Liver (tissue), 9 donors: Measurements from ENCODE around the gene SRSF4. TPM values are rescaled to one million over a fixed set of nuclear protein-coding genes. Genes with fewer than 3 reads are reported as not detected.

Source experiments
- DNase-seq: peaks from one replicate; pipeline ENCODE4 v3.0.0-alpha.2; 2017; ENCODE audit warnings: low spot score
- H3K27ac ChIP-seq, 2 donors: one replicate each; pipeline ENCODE4 v1.7.0; 2013; ENCODE audit warnings: inconsistent platforms in 2 of 2, low read length in 2 of 2, control low read depth in 1 of 2, low read depth in 1 of 2, mild to moderate bottlenecking in 1 of 2
- H3K27me3 ChIP-seq, 4 donors: one replicate each; pipeline versions ENCODE4 v1.6.1 to v1.7.0; 2013; ENCODE audit warnings: low read length in 3 of 4, inconsistent platforms in 1 of 4, mild to moderate bottlenecking in 1 of 4, moderate library complexity in 1 of 4; ENCODE audit not compliant: control insufficient read depth in 4 of 4, insufficient read depth in 4 of 4
- H3K36me3 ChIP-seq, 4 donors: one replicate each; pipeline versions ENCODE4 v1.6.1 to v1.7.0; 2013; ENCODE audit warnings: low read length in 3 of 4, mild to moderate bottlenecking in 3 of 4, low read depth in 1 of 4, moderate library complexity in 1 of 4; ENCODE audit not compliant: control insufficient read depth in 4 of 4, insufficient read depth in 3 of 4
- H3K4me1 ChIP-seq, 4 donors: one replicate each; pipeline versions ENCODE4 v1.6.1 to v1.7.0; 2013; ENCODE audit warnings: low read length in 3 of 4, mild to moderate bottlenecking in 3 of 4, moderate library complexity in 1 of 4; ENCODE audit not compliant: control insufficient read depth in 4 of 4, insufficient read depth in 4 of 4
- H3K4me3 ChIP-seq, 3 donors: one replicate each; pipeline versions ENCODE4 v1.6.1 to v1.7.0; 2013; ENCODE audit warnings: low read length in 3 of 3, control low read depth in 1 of 3, low read depth in 1 of 3, mild to moderate bottlenecking in 1 of 3
- H3K9ac ChIP-seq, 2 donors: one replicate each; pipeline ENCODE4 v1.7.0; 2013; ENCODE audit warnings: low read length in 2 of 2, mild to moderate bottlenecking in 2 of 2, moderate library complexity in 2 of 2, control low read depth in 1 of 2, low read depth in 1 of 2
- H3K9me3 ChIP-seq, 4 donors: one replicate each; pipeline versions ENCODE4 v1.6.1 to v1.7.0; 2013; ENCODE audit warnings: low read length in 3 of 4; ENCODE audit not compliant: control insufficient read depth in 4 of 4
- ATF3 ChIP-seq: IDR thresholded peaks from 2 replicates; pipeline ENCODE4 v1.6.1; 2016; ENCODE audit warnings: antibody characterized with exemption
- EGR1 ChIP-seq, 2 donors: IDR thresholded peaks; 2 replicates each; pipeline ENCODE4 v1.6.1; 2016 to 2018; ENCODE audit warnings: antibody characterized with exemption in 2 of 2, low read depth in 2 of 2
- FOXA1 ChIP-seq: IDR thresholded peaks from 2 replicates; pipeline ENCODE4 v1.6.1; 2016; ENCODE audit warnings: antibody characterized with exemption
- FOXA2 ChIP-seq: IDR thresholded peaks from 2 replicates; pipeline ENCODE4 v1.6.1; 2016; ENCODE audit warnings: antibody characterized with exemption
- GABPA ChIP-seq, 2 donors: IDR thresholded peaks in 1 of 2; conservative IDR thresholded peaks in 1 of 2; 2 replicates each; pipeline ENCODE4 v1.6.1; 2016; ENCODE audit warnings: antibody characterized with exemption in 2 of 2, mild to moderate bottlenecking in 1 of 2, moderate library complexity in 1 of 2
- HNF4A ChIP-seq, 2 donors: conservative IDR thresholded peaks; 2 replicates each; pipeline ENCODE4 v1.6.1; 2016; ENCODE audit warnings: antibody characterized with exemption in 2 of 2, mild to moderate bottlenecking in 2 of 2
- HNF4G ChIP-seq: IDR thresholded peaks from 2 replicates; pipeline ENCODE4 v1.6.1; 2016; ENCODE audit warnings: antibody characterized with exemption
- JUND ChIP-seq, 2 donors: IDR thresholded peaks; 2 replicates each; pipeline ENCODE4 v1.6.1; 2016; ENCODE audit warnings: antibody characterized with exemption in 2 of 2
- MAX ChIP-seq: IDR thresholded peaks from 2 replicates; pipeline ENCODE4 v1.6.1; 2016; ENCODE audit warnings: antibody characterized with exemption
- NR2F2 ChIP-seq: IDR thresholded peaks from 2 replicates; pipeline ENCODE4 v1.6.1; 2016; ENCODE audit warnings: antibody characterized with exemption
- RAD21 ChIP-seq, 2 donors: IDR thresholded peaks; 2 replicates each; pipeline ENCODE4 v1.6.1; 2016; ENCODE audit warnings: antibody characterized with exemption in 2 of 2, mild to moderate bottlenecking in 2 of 2
- RXRA ChIP-seq, 2 donors: IDR thresholded peaks; 2 replicates each; pipeline ENCODE4 v1.6.1; 2017 to 2018; ENCODE audit warnings: antibody characterized with exemption in 2 of 2, mild to moderate bottlenecking in 1 of 2
- SP1 ChIP-seq: IDR thresholded peaks from 2 replicates; pipeline ENCODE4 v1.6.1; 2018; ENCODE audit warnings: antibody characterized with exemption, mild to moderate bottlenecking
- TAF1 ChIP-seq: conservative IDR thresholded peaks from 2 replicates; pipeline ENCODE4 v1.6.1; 2016; ENCODE audit warnings: antibody characterized with exemption, mild to moderate bottlenecking
- YY1 ChIP-seq: IDR thresholded peaks from 2 replicates; pipeline ENCODE4 v1.6.1; 2016; ENCODE audit warnings: antibody characterized with exemption, mild to moderate bottlenecking
- WGBS: extraction: QIAGEN DNeasy Blood & Tissue Kit; methylation state at CpG from one replicate; pipeline ENCODE4 v1.1.7; 2013; 5-methylcytosine and 5-hydroxymethylcytosine counted together
- polyA plus RNA-seq, 2 donors: library from polyadenylated mRNA; stranded (reverse) in 1 of 2; unstranded in 1 of 2; fragments of 200-250 nt in 1 of 2; fragments of >200 nt in 1 of 2; fragmentation: Nextera tagmentation in 1 of 2; extraction: Ambion mirVana in 1 of 2; gene quantifications; one replicate each; pipeline versions ENCODE4 v1.2.1 to v1.2.3, GENCODE V29; 2013 to 2015
- total RNA-seq, 2 donors: library from RNA; depleted of rRNA; stranded (reverse); fragments of >200 nt; gene quantifications; one replicate each; pipeline ENCODE4 v1.2.3, GENCODE V29; 2014
- TF ChIP-seq, protein P1 (sequence below): IDR thresholded peaks from 2 replicates; pipeline ENCODE4 v1.6.1; 2016; ENCODE audit warnings: antibody characterized with exemption, mild to moderate bottlenecking
- TF ChIP-seq, protein P2 (sequence below): IDR thresholded peaks from 2 replicates; pipeline ENCODE4 v1.6.1; 2016; ENCODE audit warnings: antibody characterized with exemption
- TF ChIP-seq, protein P3 (sequence below): fragments of 150-350 bp; IDR thresholded peaks from 2 replicates; pipeline ENCODE4 v1.5.1; 2017; ENCODE audit warnings: improper control_type of control experiment, low read depth, low read length; ENCODE audit not compliant: missing input control
- donor health status: healthy.
- donor health status: healthy.
- donor health status: healthy.
- donor health status: healthy.
- donor health status: healthy.

Gene SRSF4
- total and polyA plus RNA-seq, 4 donors, result 24.0 to 45.8 (median 30.2) TPM

- TF ChIP-seq, protein P1, sequence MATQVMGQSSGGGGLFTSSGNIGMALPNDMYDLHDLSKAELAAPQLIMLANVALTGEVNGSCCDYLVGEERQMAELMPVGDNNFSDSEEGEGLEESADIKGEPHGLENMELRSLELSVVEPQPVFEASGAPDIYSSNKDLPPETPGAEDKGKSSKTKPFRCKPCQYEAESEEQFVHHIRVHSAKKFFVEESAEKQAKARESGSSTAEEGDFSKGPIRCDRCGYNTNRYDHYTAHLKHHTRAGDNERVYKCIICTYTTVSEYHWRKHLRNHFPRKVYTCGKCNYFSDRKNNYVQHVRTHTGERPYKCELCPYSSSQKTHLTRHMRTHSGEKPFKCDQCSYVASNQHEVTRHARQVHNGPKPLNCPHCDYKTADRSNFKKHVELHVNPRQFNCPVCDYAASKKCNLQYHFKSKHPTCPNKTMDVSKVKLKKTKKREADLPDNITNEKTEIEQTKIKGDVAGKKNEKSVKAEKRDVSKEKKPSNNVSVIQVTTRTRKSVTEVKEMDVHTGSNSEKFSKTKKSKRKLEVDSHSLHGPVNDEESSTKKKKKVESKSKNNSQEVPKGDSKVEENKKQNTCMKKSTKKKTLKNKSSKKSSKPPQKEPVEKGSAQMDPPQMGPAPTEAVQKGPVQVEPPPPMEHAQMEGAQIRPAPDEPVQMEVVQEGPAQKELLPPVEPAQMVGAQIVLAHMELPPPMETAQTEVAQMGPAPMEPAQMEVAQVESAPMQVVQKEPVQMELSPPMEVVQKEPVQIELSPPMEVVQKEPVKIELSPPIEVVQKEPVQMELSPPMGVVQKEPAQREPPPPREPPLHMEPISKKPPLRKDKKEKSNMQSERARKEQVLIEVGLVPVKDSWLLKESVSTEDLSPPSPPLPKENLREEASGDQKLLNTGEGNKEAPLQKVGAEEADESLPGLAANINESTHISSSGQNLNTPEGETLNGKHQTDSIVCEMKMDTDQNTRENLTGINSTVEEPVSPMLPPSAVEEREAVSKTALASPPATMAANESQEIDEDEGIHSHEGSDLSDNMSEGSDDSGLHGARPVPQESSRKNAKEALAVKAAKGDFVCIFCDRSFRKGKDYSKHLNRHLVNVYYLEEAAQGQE, result no peak
- no peak for TF ChIP-seq GABPA (IDR thresholded peaks at IDR 0.05 in 1 of 2, conservative IDR thresholded peaks at IDR 0.05 in 1 of 2)
- no peak for TF ChIP-seq TAF1
- no peak for TF ChIP-seq NR2F2
- TF ChIP-seq FOXA1, result no peak
- TF ChIP-seq RXRA (IDR thresholded peaks at IDR 0.05), result no peak
- TF ChIP-seq SP1, result no peak
These were observed 43.7 kb upstream of the SRSF4 start (continued) for GRCh38 chr1:29225361-29225760.

DNA sequence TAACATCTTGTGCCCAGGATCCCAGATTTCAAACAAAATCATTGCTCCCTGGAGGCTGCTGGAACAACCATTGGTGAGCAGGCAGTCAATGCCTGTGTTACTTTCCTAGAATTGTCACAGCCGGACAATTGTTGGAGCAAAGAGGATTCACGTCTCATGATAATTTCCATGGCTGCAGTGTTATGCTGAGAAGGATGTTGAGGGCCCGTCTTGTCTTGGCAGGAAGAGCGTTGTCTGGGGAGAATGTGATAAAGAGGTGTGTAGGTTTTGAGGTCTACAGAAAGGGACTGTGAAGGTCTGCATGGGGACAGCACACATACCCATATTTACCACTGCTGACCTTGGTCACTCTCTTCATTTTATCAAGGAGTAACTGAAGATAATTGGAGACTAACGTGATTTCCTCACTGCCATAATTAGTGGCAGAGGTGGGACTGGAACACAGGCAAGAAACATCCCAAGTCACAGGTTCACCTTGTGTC is 42.7 kb upstream of the SRSF4 start:
- no peak for DNase-seq
- WGBS, result 86% methylated on average over 5 of the region's 5 CpGs
- no peak overlapping the region for H3K9ac ChIP-seq
- peaks cover 0 to under 1% (median 0%) of the 10 kb centered on the region in 4 donors for H3K4me1 ChIP-seq
- H3K4me3 ChIP-seq, result no peak overlapping the region
- TF ChIP-seq EGR1 (IDR thresholded peaks at IDR 0.05; ENCODE audit: low read depth in 2 of 2) (no peak), NR2F2 (no peak), RXRA (IDR thresholded peaks at IDR 0.05) (no peak), SP1 (no peak), ATF3 (no peak), RAD21 (IDR thresholded peaks at IDR 0.05) (no peak), FOXA2 (no peak), GABPA (IDR thresholded peaks at IDR 0.05 in 1 of 2, conservative IDR thresholded peaks at IDR 0.05 in 1 of 2) (no peak), HNF4A (conservative IDR thresholded peaks at IDR 0.05) (no peak), FOXA1 (no peak), MAX (no peak), JUND (IDR thresholded peaks at IDR 0.05) (no peak), HNF4G (no peak), YY1 (no peak)
- TF ChIP-seq, protein P2, sequence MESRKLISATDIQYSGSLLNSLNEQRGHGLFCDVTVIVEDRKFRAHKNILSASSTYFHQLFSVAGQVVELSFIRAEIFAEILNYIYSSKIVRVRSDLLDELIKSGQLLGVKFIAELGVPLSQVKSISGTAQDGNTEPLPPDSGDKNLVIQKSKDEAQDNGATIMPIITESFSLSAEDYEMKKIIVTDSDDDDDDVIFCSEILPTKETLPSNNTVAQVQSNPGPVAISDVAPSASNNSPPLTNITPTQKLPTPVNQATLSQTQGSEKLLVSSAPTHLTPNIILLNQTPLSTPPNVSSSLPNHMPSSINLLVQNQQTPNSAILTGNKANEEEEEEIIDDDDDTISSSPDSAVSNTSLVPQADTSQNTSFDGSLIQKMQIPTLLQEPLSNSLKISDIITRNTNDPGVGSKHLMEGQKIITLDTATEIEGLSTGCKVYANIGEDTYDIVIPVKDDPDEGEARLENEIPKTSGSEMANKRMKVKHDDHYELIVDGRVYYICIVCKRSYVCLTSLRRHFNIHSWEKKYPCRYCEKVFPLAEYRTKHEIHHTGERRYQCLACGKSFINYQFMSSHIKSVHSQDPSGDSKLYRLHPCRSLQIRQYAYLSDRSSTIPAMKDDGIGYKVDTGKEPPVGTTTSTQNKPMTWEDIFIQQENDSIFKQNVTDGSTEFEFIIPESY, result no peak
- TF ChIP-seq, protein P3, sequence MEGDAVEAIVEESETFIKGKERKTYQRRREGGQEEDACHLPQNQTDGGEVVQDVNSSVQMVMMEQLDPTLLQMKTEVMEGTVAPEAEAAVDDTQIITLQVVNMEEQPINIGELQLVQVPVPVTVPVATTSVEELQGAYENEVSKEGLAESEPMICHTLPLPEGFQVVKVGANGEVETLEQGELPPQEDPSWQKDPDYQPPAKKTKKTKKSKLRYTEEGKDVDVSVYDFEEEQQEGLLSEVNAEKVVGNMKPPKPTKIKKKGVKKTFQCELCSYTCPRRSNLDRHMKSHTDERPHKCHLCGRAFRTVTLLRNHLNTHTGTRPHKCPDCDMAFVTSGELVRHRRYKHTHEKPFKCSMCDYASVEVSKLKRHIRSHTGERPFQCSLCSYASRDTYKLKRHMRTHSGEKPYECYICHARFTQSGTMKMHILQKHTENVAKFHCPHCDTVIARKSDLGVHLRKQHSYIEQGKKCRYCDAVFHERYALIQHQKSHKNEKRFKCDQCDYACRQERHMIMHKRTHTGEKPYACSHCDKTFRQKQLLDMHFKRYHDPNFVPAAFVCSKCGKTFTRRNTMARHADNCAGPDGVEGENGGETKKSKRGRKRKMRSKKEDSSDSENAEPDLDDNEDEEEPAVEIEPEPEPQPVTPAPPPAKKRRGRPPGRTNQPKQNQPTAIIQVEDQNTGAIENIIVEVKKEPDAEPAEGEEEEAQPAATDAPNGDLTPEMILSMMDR, result no peak
- TF ChIP-seq, protein P1, result no peak
- no peaks in the 10 kb centered on the region for H3K9me3 ChIP-seq
- H3K27ac ChIP-seq, result no peak overlapping the region
- H3K27me3 ChIP-seq, result no peaks in the 10 kb centered on the region
- peaks cover 0 to 8% (median 3%) of the 10 kb centered on the region in 4 donors for H3K36me3 ChIP-seq
